HepG2 (cell line): Measurements from ENCODE around the gene SIK3. TPM values are rescaled to one million over a fixed set of nuclear protein-coding genes. Genes with fewer than 3 reads are reported as not detected.

Source experiments
- ARHGAP35 ChIP-seq: sonication (generic); formaldehyde crosslinking; IDR thresholded peaks from 2 replicates; pipeline ENCODE4 v1.9.0; 2022; ENCODE audit warnings: mild to moderate bottlenecking, inconsistent platforms, moderate library complexity, missing genetic modification reagents, borderline replicate concordance
- BRD4 ChIP-seq: sonication (generic); formaldehyde crosslinking; IDR thresholded peaks from 2 replicates; pipeline ENCODE4 v1.4.0; 2020; ENCODE audit warnings: missing genetic modification reagents
- CEBPB ChIP-seq: IDR thresholded peaks from 2 replicates; pipeline ENCODE4 v1.6.1; 2011; ENCODE audit warnings: low read depth, low read length, improper control_type of control experiment, borderline replicate concordance
- CEBPG ChIP-seq: IDR thresholded peaks from 2 replicates; pipeline ENCODE4 v1.6.1; 2016
- DR1 ChIP-seq: sonication (generic); formaldehyde crosslinking; IDR thresholded peaks from 2 replicates; pipeline ENCODE4 v1.8.0; 2021; ENCODE audit warnings: mild to moderate bottlenecking, missing genetic modification reagents, inconsistent platforms
- HOMEZ ChIP-seq: IDR thresholded peaks from 2 replicates; pipeline ENCODE4 v1.6.1; 2016; ENCODE audit warnings: low read depth
- MIER3 ChIP-seq: IDR thresholded peaks from 2 replicates; pipeline ENCODE4 v1.6.1; 2016; ENCODE audit warnings: missing compliant biosample characterization, borderline replicate concordance
- MTF1 ChIP-seq: sonication (generic); formaldehyde crosslinking; IDR thresholded peaks from 2 replicates; pipeline ENCODE4 v1.5.0; 2020; ENCODE audit warnings: missing genetic modification reagents
- NR2F1 ChIP-seq, 2 experiments: fragments of 450-650 bp in 1 of 2; formaldehyde crosslinking in 1 of 2; IDR thresholded peaks; 2 replicates each; pipeline versions ENCODE4 v1.5.0 to v1.6.1; 2016 to 2020; ENCODE audit warnings: mild to moderate bottlenecking in 1 of 2, missing compliant biosample characterization in 1 of 2, missing genetic modification reagents in 1 of 2, moderate library complexity in 1 of 2
- POLR2AphosphoS5 ChIP-seq: IDR thresholded peaks from 2 replicates; pipeline ENCODE4 v1.6.1; 2012; ENCODE audit warnings: low read depth, low read length
- STAG1 ChIP-seq: sonication (generic); formaldehyde crosslinking; IDR thresholded peaks from 2 replicates; pipeline ENCODE4 v1.4.0; 2020; ENCODE audit warnings: missing genetic modification reagents
- TIGD3 ChIP-seq: sonication (generic); formaldehyde crosslinking; IDR thresholded peaks from 2 replicates; pipeline ENCODE4 v1.5.1; 2020; ENCODE audit warnings: mild to moderate bottlenecking, missing genetic modification reagents, borderline replicate concordance
- ZBTB20 ChIP-seq: sonication (generic); formaldehyde crosslinking; IDR thresholded peaks from 2 replicates; pipeline ENCODE4 v1.8.1; 2023; ENCODE audit warnings: missing genetic modification reagents, low read depth, mild to moderate bottlenecking, borderline replicate concordance
- ZFP82 ChIP-seq: sonication (generic); formaldehyde crosslinking; IDR thresholded peaks from 2 replicates; pipeline ENCODE4 v1.5.1; 2020; ENCODE audit warnings: mild to moderate bottlenecking, missing genetic modification reagents, borderline replicate concordance
- ZNF20 ChIP-seq: sonication (generic); formaldehyde crosslinking; IDR thresholded peaks from 2 replicates; pipeline ENCODE4 v1.4.0; 2020; ENCODE audit warnings: mild to moderate bottlenecking, moderate library complexity, missing genetic modification reagents
- ZNF609 ChIP-seq: sonication (generic); formaldehyde crosslinking; IDR thresholded peaks from 2 replicates; pipeline ENCODE4 v1.4.0; 2020; ENCODE audit warnings: mild to moderate bottlenecking, missing genetic modification reagents, borderline replicate concordance
- polyA plus RNA-seq, 8 experiments: library from polyadenylated mRNA; depleted of rRNA in 3 of 8; stranded (reverse) in 7 of 8; unstranded in 1 of 8; fragments of >200 nt; fragmentation: Illumina TruSeq in 4 of 8; extraction: Trizol in 4 of 8; gene quantifications; 2 replicates each; pipeline versions ENCODE4 v1.2.1 to v1.2.3, GENCODE V29; 2011 to 2016; ENCODE audit warnings: low read depth in 4 of 8, missing spikeins in 1 of 8, mixed read lengths in 1 of 8; ENCODE audit not compliant: insufficient read depth in 1 of 8
- total RNA-seq, 5 experiments: library from RNA; depleted of rRNA; stranded (reverse); fragments of >200 nt; fragmentation: Illumina TruSeq; extraction: Trizol; gene quantifications; 2 replicates each; pipeline ENCODE4 v1.2.3, GENCODE V29; 2016; ENCODE audit warnings: low read depth in 1 of 5
- TF ChIP-seq, protein P1 (sequence below): sonication (generic); formaldehyde crosslinking; IDR thresholded peaks from 2 replicates; pipeline ENCODE4 v1.4.0; 2020; ENCODE audit warnings: mild to moderate bottlenecking, missing genetic modification reagents
- TF ChIP-seq, protein P2 (sequence below): sonication (generic); formaldehyde crosslinking; IDR thresholded peaks from 2 replicates; pipeline ENCODE4 v1.5.0; 2020; ENCODE audit warnings: mild to moderate bottlenecking, low read depth, missing genetic modification reagents, borderline replicate concordance

Gene SIK3
- total and polyA plus RNA-seq, 2 of the 13 experiments (the other 11 are each of a cell fraction or from before 2014, with no cell fraction given), result 5.7 to 9.8 TPM

- peak; percentile 82; the same call in 1 of the 2 replicates for TF ChIP-seq ZBTB20 (CRISPR knock-in tag)
- TF ChIP-seq MTF1 (CRISPR knock-in tag), result peak; percentile 27; the same call in 1 of the 2 replicates
- TF ChIP-seq CEBPB, result 0 out of 2 replicates have a peak, but pooled peaks have one; percentile 14
- peak; percentile 80 for TF ChIP-seq MIER3 (CRISPR knock-in tag)
- TF ChIP-seq TIGD3 (CRISPR knock-in tag), result 0 out of 2 replicates have a peak, but pooled peaks have one; percentile 19
- peak; percentile 99 for TF ChIP-seq POLR2AphosphoS5
- no peak; the same call in 1 of the 2 replicates for TF ChIP-seq HOMEZ (CRISPR knock-in tag)
- TF ChIP-seq NR2F1 (CRISPR knock-in tag; IDR thresholded peaks at IDR 0.05), result peak; percentile 94 to 96
- TF ChIP-seq, protein P1, sequence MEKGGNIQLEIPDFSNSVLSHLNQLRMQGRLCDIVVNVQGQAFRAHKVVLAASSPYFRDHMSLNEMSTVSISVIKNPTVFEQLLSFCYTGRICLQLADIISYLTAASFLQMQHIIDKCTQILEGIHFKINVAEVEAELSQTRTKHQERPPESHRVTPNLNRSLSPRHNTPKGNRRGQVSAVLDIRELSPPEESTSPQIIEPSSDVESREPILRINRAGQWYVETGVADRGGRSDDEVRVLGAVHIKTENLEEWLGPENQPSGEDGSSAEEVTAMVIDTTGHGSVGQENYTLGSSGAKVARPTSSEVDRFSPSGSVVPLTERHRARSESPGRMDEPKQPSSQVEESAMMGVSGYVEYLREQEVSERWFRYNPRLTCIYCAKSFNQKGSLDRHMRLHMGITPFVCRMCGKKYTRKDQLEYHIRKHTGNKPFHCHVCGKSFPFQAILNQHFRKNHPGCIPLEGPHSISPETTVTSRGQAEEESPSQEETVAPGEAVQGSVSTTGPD (CRISPR knock-in tag), result no peak
- TF ChIP-seq CEBPG (CRISPR knock-in tag), result peak; percentile 56; the same call in 1 of the 2 replicates
- no peak for TF ChIP-seq BRD4 (CRISPR knock-in tag)
- TF ChIP-seq ZFP82 (CRISPR knock-in tag), result no peak
- no peak; the same call in 1 of the 2 replicates for TF ChIP-seq STAG1 (CRISPR knock-in tag)
- TF ChIP-seq, protein P2, sequence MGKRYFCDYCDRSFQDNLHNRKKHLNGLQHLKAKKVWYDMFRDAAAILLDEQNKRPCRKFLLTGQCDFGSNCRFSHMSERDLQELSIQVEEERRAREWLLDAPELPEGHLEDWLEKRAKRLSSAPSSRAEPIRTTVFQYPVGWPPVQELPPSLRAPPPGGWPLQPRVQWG (CRISPR knock-in tag), result no peak
- TF ChIP-seq ZNF609 (CRISPR knock-in tag), result peak; percentile 96; the same call in 1 of the 2 replicates
- peak; percentile 100 for TF ChIP-seq DR1
- TF ChIP-seq ZNF20 (CRISPR knock-in tag), result peak; percentile 60; the same call in 1 of the 2 replicates
- no peak for TF ChIP-seq ARHGAP35
These were observed 260.8 kb downstream of the SIK3 start, which contains the start of gene APOA1 (continued) for GRCh38 chr11:116837231-116838091.
